OCI-LY7 (cell line): ENCODE results near the gene ZMAT3. TPM values are rescaled to one million over a fixed set of nuclear protein-coding genes. Genes with fewer than 3 reads are reported as not detected.
A peak's percentile ranks its signal among the peaks of the same experiment; 100 is the strongest.

Experiments used
- BruUV-seq: library from RNA; stranded (reverse); fragments of 400-500 nt; replicated peaks from 2 replicates; lab custom pipeline; 2021; lab: Mats Ljungman, UMichigan
- CTCF ChIA-PET: fragments of 300-600 bp; sonication (Branson Sonifier 250); formaldehyde crosslinking; loops from one replicate; lab custom pipeline; 2022; ENCODE audit warnings: antibody characterized with exemption; ENCODE audit not compliant: unreplicated experiment; lab: Charles Lee
- POLR2A ChIA-PET: fragments of 300-600 bp; sonication (Branson Sonifier 250); formaldehyde crosslinking; loops from one replicate; lab custom pipeline; 2022; ENCODE audit warnings: antibody characterized with exemption; lab: Charles Lee
- DNase-seq: peaks from one replicate; pipeline ENCODE4 v3.0.0-alpha.2; 2015; ENCODE audit warnings: low spot score
- H2AFZ ChIP-seq: fragments of 200-600 bp; sonication (generic), shearing (Covaris generic); 2 replicates; pipeline ENCODE4 v1.6.1; 2014; ENCODE audit warnings: mild to moderate bottlenecking, antibody characterized with exemption, low read length, moderate library complexity
- H3K27ac ChIP-seq: fragments of 200-600 bp; sonication (generic); 2 replicates; pipeline ENCODE4 v1.5.1; 2014; ENCODE audit warnings: mixed run types, low read depth, mild to moderate bottlenecking, moderate library complexity, low read length, inconsistent platforms; ENCODE audit not compliant: poor library complexity, severe bottlenecking
- H3K36me3 ChIP-seq: fragments of 200-600 bp; sonication (generic); 2 replicates; pipeline ENCODE4 v1.6.1; 2014; ENCODE audit warnings: mild to moderate bottlenecking, antibody characterized with exemption, low read length, moderate library complexity, mixed read lengths; ENCODE audit not compliant: insufficient read depth
- H3K4me1 ChIP-seq: fragments of 200-600 bp; sonication (generic); 2 replicates; pipeline ENCODE4 v1.5.1; 2014; ENCODE audit warnings: mild to moderate bottlenecking, low read length; ENCODE audit not compliant: insufficient read depth, poor library complexity, severe bottlenecking
- H3K4me2 ChIP-seq: fragments of 200-600 bp; sonication (generic); 2 replicates; pipeline ENCODE4 v1.6.1; 2014; ENCODE audit warnings: mild to moderate bottlenecking, low read length
- H3K4me3 ChIP-seq: fragments of 200-600 bp; sonication (generic); 2 replicates; pipeline ENCODE4 v1.5.1; 2014; ENCODE audit warnings: mild to moderate bottlenecking, low read depth, low read length; ENCODE audit not compliant: poor library complexity, severe bottlenecking
- H3K79me2 ChIP-seq: fragments of 200-600 bp; sonication (generic); 2 replicates; pipeline ENCODE4 v1.6.1; 2016; ENCODE audit warnings: low read depth, mild to moderate bottlenecking, low read length, moderate library complexity, mixed read lengths; ENCODE audit not compliant: insufficient read depth
- H3K9me2 ChIP-seq: fragments of 200-600 bp; sonication (generic); 2 replicates; pipeline ENCODE4 v1.6.1; 2016; ENCODE audit warnings: mild to moderate bottlenecking, low read length, mixed read lengths; ENCODE audit not compliant: insufficient read depth
- H3K9me3 ChIP-seq: fragments of 200-600 bp; sonication (generic); 2 replicates; pipeline ENCODE4 v1.6.1; 2014; ENCODE audit warnings: mild to moderate bottlenecking, mixed run types, low read length, mixed read lengths
- H4K20me1 ChIP-seq: fragments of 200-600 bp; sonication (generic); 2 replicates; pipeline ENCODE4 v1.6.1; 2014; ENCODE audit warnings: mild to moderate bottlenecking, antibody characterized with exemption, low read length, moderate library complexity, mixed read lengths; ENCODE audit not compliant: insufficient read depth
- EZH2phosphoT487 ChIP-seq: fragments of 200-600 bp; sonication (generic); IDR thresholded peaks from 2 replicates; pipeline ENCODE4 v1.6.1; 2018; ENCODE audit warnings: low read depth, borderline replicate concordance, mild to moderate bottlenecking, mixed run types, antibody characterized with exemption, low read length, moderate library complexity, mixed read lengths
- intact Hi-C: fragments of 100-400 bp; cut with micrococcal nuclease; formaldehyde crosslinking; loops from one replicate; pipeline ENCODE4 v1.10.0; 2022; ENCODE audit not compliant: unreplicated experiment
- total RNA-seq, 2 experiments: library from RNA; depleted of rRNA in 1 of 2; stranded (reverse); fragments of >200 nt in 1 of 2; shearing (Covaris generic) in 1 of 2; gene quantifications; 2 replicates each; pipeline ENCODE4 v1.2.3, GENCODE V29; 2014 to 2022
- TF ChIP-seq, protein P1 (sequence below): fragments of 200-600 bp; sonication (generic); conservative IDR thresholded peaks from 2 replicates; pipeline ENCODE4 v1.5.1; 2014; ENCODE audit warnings: mild to moderate bottlenecking, antibody characterized with exemption, low read length, moderate library complexity, mixed read lengths

Gene ZMAT3
- total RNA-seq, 2 experiments from 2014 or later = 3.7 to 11.3 TPM

- peaks cover 40% of the 10 kb centered on the region for H3K4me1 ChIP-seq
- no TSS peak for BruUV-seq
- H3K9me2 ChIP-seq = no peaks in the 10 kb centered on the region
- no peak for DNase-seq
- H4K20me1 ChIP-seq = no peaks in the 10 kb centered on the region
- intact Hi-C loops = loop anchor here (5.0 kb wide), 2 partner anchors 107 to 488 kb away; partner anchors contain the start of gene ACTL6A
- H3K9me3 ChIP-seq = no peaks in the 10 kb centered on the region
- H3K4me3 ChIP-seq = no peak overlapping the region
- no peak for TF ChIP-seq EZH2phosphoT487
- TF ChIP-seq, protein P1, sequence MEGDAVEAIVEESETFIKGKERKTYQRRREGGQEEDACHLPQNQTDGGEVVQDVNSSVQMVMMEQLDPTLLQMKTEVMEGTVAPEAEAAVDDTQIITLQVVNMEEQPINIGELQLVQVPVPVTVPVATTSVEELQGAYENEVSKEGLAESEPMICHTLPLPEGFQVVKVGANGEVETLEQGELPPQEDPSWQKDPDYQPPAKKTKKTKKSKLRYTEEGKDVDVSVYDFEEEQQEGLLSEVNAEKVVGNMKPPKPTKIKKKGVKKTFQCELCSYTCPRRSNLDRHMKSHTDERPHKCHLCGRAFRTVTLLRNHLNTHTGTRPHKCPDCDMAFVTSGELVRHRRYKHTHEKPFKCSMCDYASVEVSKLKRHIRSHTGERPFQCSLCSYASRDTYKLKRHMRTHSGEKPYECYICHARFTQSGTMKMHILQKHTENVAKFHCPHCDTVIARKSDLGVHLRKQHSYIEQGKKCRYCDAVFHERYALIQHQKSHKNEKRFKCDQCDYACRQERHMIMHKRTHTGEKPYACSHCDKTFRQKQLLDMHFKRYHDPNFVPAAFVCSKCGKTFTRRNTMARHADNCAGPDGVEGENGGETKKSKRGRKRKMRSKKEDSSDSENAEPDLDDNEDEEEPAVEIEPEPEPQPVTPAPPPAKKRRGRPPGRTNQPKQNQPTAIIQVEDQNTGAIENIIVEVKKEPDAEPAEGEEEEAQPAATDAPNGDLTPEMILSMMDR = no peak
- H3K27ac ChIP-seq = no peak overlapping the region
- peak overlapping the region; percentile 56 for H2AFZ ChIP-seq
- ChIA-PET POLR2A (interaction anchor here (0.6 to 2.0 kb wide), 8 partner anchors 9 to 1005 kb away, joined by 3 to 17 read pairs (median 4); no protein-coding TSS in a partner anchor), CTCF (interaction anchor here (0.5 to 0.6 kb wide), 2 partner anchors 234 to 242 kb away, joined by 3 read pairs; no protein-coding TSS in a partner anchor)
- H3K36me3 ChIP-seq = no peaks in the 10 kb centered on the region
- H3K79me2 ChIP-seq = peaks cover 21% of the 10 kb centered on the region; the same call in 1 of the 2 replicates
- peak overlapping the region; percentile 19 for H3K4me2 ChIP-seq
These were observed 2.2 kb upstream of the ZMAT3 start for GRCh38 chr3:179073816-179074215.

GRCh38 chr3:179072100-179072438, 460 bp upstream of the ZMAT3 start:
- ChIA-PET POLR2A (interaction anchor here (0.6 to 1.8 kb wide), 6 partner anchors 8 to 246 kb away, joined by 3 to 5 read pairs (median 3); no protein-coding TSS in a partner anchor), CTCF (no interaction called here)
- Histone ChIP-seq H3K36me3 (peaks cover 9% of the 10 kb centered on the region), H2AFZ (peak overlapping the region; percentile 95), H3K4me3 (peak overlapping the region; percentile 92), H3K9me2 (no peaks in the 10 kb centered on the region), H3K27ac (peak overlapping the region; percentile 73), H4K20me1 (no peaks in the 10 kb centered on the region), H3K9me3 (no peaks in the 10 kb centered on the region), H3K4me1 (peaks cover 40% of the 10 kb centered on the region), H3K79me2 (peaks cover 21% of the 10 kb centered on the region; the same call in 1 of the 2 replicates), H3K4me2 (peak overlapping the region; percentile 99)
- no peak for TF ChIP-seq EZH2phosphoT487
- TF ChIP-seq, protein P1 = no peak
- BruUV-seq = TSS peak; percentile 84
- intact Hi-C loops = loop anchor here (5.0 kb wide), 2 partner anchors 105 to 490 kb away; partner anchors contain the start of gene ACTL6A
- DNase-seq = peak; percentile 66

DNA sequence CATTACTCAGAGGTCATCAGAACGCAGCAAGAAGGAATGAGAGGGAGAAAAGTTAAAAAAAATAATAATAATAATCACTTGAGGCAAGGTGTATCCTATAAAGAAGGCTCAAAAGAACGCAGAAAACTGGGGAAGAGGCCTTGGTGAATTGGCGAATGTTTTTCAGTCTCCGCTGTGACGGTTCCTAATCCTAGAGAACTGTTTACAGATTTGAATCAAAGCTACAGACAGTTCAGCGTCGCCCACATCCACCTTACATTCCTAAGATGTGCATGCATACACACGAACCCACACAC, 634 bp downstream of the ZMAT3 start:
- CTCF ChIA-PET = interaction anchor here (0.6 kb wide), 1 partner anchor 99 kb away, joined by 3 read pairs; no protein-coding TSS in a partner anchor

More for the DNA sequence above, 634 bp downstream of the ZMAT3 start:
- H3K4me1 ChIP-seq = peaks cover 44% of the 10 kb centered on the region
- H3K4me2 ChIP-seq = peak overlapping the region; percentile 99
- POLR2A ChIA-PET = interaction anchor here (0.6 to 3.6 kb wide), 20 partner anchors 9 to 1785 kb away, joined by 3 to 15 read pairs (median 4); partner anchors contain the start of gene PIK3CA
- BruUV-seq = no TSS peak
- H3K79me2 ChIP-seq = peaks cover 21% of the 10 kb centered on the region; the same call in 1 of the 2 replicates
- H3K9me3 ChIP-seq = no peaks in the 10 kb centered on the region
- TF ChIP-seq, protein P1 = no peak
- TF ChIP-seq EZH2phosphoT487 = no peak
- H3K27ac ChIP-seq = peak overlapping the region; percentile 73
- H3K4me3 ChIP-seq = peak overlapping the region; percentile 92
- intact Hi-C loops = loop anchor here (1.0 to 5.0 kb wide), 4 partner anchors 77 to 491 kb away; partner anchors contain the start of genes ACTL6A, PIK3CA and ZNF639
- peak overlapping the region; percentile 95 for H2AFZ ChIP-seq
- H3K9me2 ChIP-seq = no peaks in the 10 kb centered on the region
- no peaks in the 10 kb centered on the region for H4K20me1 ChIP-seq
- DNase-seq = no peak
- H3K36me3 ChIP-seq = peaks cover 20% of the 10 kb centered on the region
